HCT116 (cell line): Measurements from ENCODE around the gene FAM3B. TPM values are rescaled to one million over a fixed set of nuclear protein-coding genes. Genes with fewer than 3 reads are reported as not detected.

Experiments used
- ATAC-seq: fragments of 200-7000 bp; cut with Tn5 transposase; 2 replicates; pipeline ENCODE4 v1.9.1; 2020; ENCODE audit warnings: mild to moderate bottlenecking, moderate library complexity
- BruUV-seq: library from RNA; stranded (reverse); fragments of 400-500 nt; replicated peaks from 2 replicates; lab custom pipeline; 2021; lab: Mats Ljungman, UMichigan
- CTCF ChIA-PET: fragments of 300-600 bp; sonication (Branson Sonifier 250); formaldehyde crosslinking; loops from one replicate; lab custom pipeline; 2021; ENCODE audit warnings: antibody characterized with exemption; lab: Charles Lee
- POLR2A ChIA-PET: fragments of 300-600, 350-600 bp; sonication (Branson Sonifier 250); formaldehyde crosslinking; loops from one replicate; lab custom pipeline; 2021; ENCODE audit warnings: antibody characterized with exemption; lab: Charles Lee
- RAD21 ChIA-PET, 2 experiments: fragments of 300-600 bp; sonication (Branson Sonifier 250); formaldehyde crosslinking; loops; one replicate each; lab custom pipeline; 2023; ENCODE audit warnings: low total read pairs in 2 of 2; ENCODE audit not compliant: uncharacterized antibody in 2 of 2, unreplicated experiment in 2 of 2, low non-redundant PET in 1 of 2; lab: Charles Lee
- DNase-seq: peaks from one replicate; pipeline ENCODE4 v3.0.0-alpha.2; 2010; ENCODE audit warnings: low read depth, low spot score
- H2AFZ ChIP-seq: fragments of 200-600 bp; shearing (Covaris generic), sonication (generic); 2 replicates; pipeline ENCODE4 v1.6.1; 2017; ENCODE audit warnings: low read depth, mixed run types, mixed read lengths, antibody characterized with exemption, low read length; ENCODE audit not compliant: poor library complexity, severe bottlenecking
- H3K27ac ChIP-seq: 2 replicates; pipeline ENCODE4 v1.5.1; 2012; ENCODE audit warnings: low read depth, low read length
- H3K27me3 ChIP-seq: fragments of 200-600 bp; sonication (generic); 2 replicates; pipeline ENCODE4 v1.6.1; 2016; ENCODE audit warnings: mixed run types, low read length, mixed read lengths; ENCODE audit not compliant: insufficient read depth
- H3K36me3 ChIP-seq, 2 experiments: fragments of 200-500 bp in 1 of 2; fragments of 200-600 bp in 1 of 2; sonication (Bioruptor generic) in 1 of 2; sonication (generic) in 1 of 2; 2 replicates each; pipeline versions ENCODE4 v1.5.1 to v1.6.1; 2014 to 2016; ENCODE audit warnings: low read length in 2 of 2, inconsistent platforms in 1 of 2, mixed read lengths in 1 of 2, mixed run types in 1 of 2; ENCODE audit not compliant: insufficient read depth in 2 of 2, control insufficient read depth in 1 of 2
- H3K4me1 ChIP-seq, 2 experiments: fragments of 200-600 bp in 1 of 2; sonication (generic) in 1 of 2; 2 replicates each; pipeline versions ENCODE4 v1.5.1 to v1.6.1; 2012 to 2017; ENCODE audit warnings: low read length in 2 of 2, inconsistent platforms in 1 of 2, mild to moderate bottlenecking in 1 of 2, mixed read lengths in 1 of 2, mixed run types in 1 of 2, moderate library complexity in 1 of 2; ENCODE audit not compliant: insufficient read depth in 2 of 2, control insufficient read depth in 1 of 2
- H3K4me2 ChIP-seq: fragments of 200-600 bp; sonication (generic); 2 replicates; pipeline ENCODE4 v1.6.1; 2017; ENCODE audit warnings: mixed run types, low read length, mixed read lengths
- H3K4me3 ChIP-seq, 2 experiments: fragments of 200-600 bp in 1 of 2; sonication (generic) in 1 of 2; replicated peaks in 1 of 2; 2 replicates each; pipeline ENCODE4 v1.5.1; 2011 to 2016; ENCODE audit warnings: low read length in 2 of 2, control low read depth in 1 of 2, low read depth in 1 of 2, mild to moderate bottlenecking in 1 of 2, mixed read lengths in 1 of 2, mixed run types in 1 of 2
- H3K79me2 ChIP-seq: fragments of 200-600 bp; sonication (generic); 2 replicates; pipeline ENCODE4 v1.6.1; 2017; ENCODE audit warnings: mild to moderate bottlenecking, mixed run types, low read length, moderate library complexity, mixed read lengths; ENCODE audit not compliant: insufficient read depth
- H3K9ac ChIP-seq: fragments of 200-600 bp; sonication (generic); 2 replicates; pipeline ENCODE4 v1.6.1; 2016; ENCODE audit warnings: low read length, mixed read lengths
- H3K9me2 ChIP-seq: fragments of 200-600 bp; sonication (generic), shearing (Covaris generic); 2 replicates; pipeline ENCODE4 v1.6.1; 2017; ENCODE audit warnings: mixed run types, mild to moderate bottlenecking, moderate library complexity; ENCODE audit not compliant: insufficient read depth
- H3K9me3 ChIP-seq, 2 experiments: fragments of 200-500 bp in 1 of 2; fragments of 200-600 bp in 1 of 2; sonication (Bioruptor generic) in 1 of 2; sonication (generic) in 1 of 2; 2 replicates each; pipeline ENCODE4 v1.6.1; 2014 to 2017; ENCODE audit warnings: low read length in 2 of 2, mixed read lengths in 2 of 2, inconsistent platforms in 1 of 2, low read depth in 1 of 2, mild to moderate bottlenecking in 1 of 2, mixed run types in 1 of 2, moderate library complexity in 1 of 2; ENCODE audit not compliant: control insufficient read depth in 1 of 2, insufficient read depth in 1 of 2
- H4K20me1 ChIP-seq: fragments of 200-600 bp; sonication (generic), shearing (Covaris generic); 2 replicates; pipeline ENCODE4 v1.6.1; 2017; ENCODE audit warnings: mixed run types, mild to moderate bottlenecking, moderate library complexity; ENCODE audit not compliant: insufficient read depth
- CTCF ChIP-seq, 3 experiments: fragments of 200-600 bp in 1 of 3; sonication (generic) in 1 of 3; IDR thresholded peaks in 2 of 3; conservative IDR thresholded peaks in 1 of 3; 2 replicates each; pipeline ENCODE4 v1.5.1; 2012 to 2017; ENCODE audit warnings: low read depth in 2 of 3, low read length in 2 of 3, antibody characterized with exemption in 1 of 3, borderline replicate concordance in 1 of 3, control low read depth in 1 of 3, mild to moderate bottlenecking in 1 of 3, mixed read lengths in 1 of 3, mixed run types in 1 of 3, moderate library complexity in 1 of 3; ENCODE audit not compliant: insufficient read depth in 1 of 3
- EGR1 ChIP-seq: IDR thresholded peaks from 2 replicates; pipeline ENCODE4 v1.6.1; 2012; ENCODE audit warnings: low read depth
- EZH2 ChIP-seq: fragments of 200-600 bp; sonication (generic); IDR thresholded peaks from 2 replicates; pipeline ENCODE4 v1.6.1; 2017; ENCODE audit warnings: antibody characterized with exemption, mixed run types
- EZH2phosphoT487 ChIP-seq: fragments of 200-600 bp; IDR thresholded peaks from 2 replicates; pipeline ENCODE4 v1.6.1; 2018; ENCODE audit warnings: antibody characterized with exemption, borderline replicate concordance
- POLR2A ChIP-seq: IDR thresholded peaks from 2 replicates; pipeline ENCODE4 v1.7.0; 2011; ENCODE audit warnings: borderline replicate concordance; ENCODE audit not compliant: insufficient read depth, insufficient read length; ENCODE audit errors: extremely low read depth
- RAD21 ChIP-seq: IDR thresholded peaks from 2 replicates; pipeline ENCODE4 v1.6.1; 2012; ENCODE audit warnings: low read depth, mild to moderate bottlenecking
- SIN3A ChIP-seq: IDR thresholded peaks from 2 replicates; pipeline ENCODE4 v1.6.1; 2012; ENCODE audit warnings: low read depth
- SRF ChIP-seq: IDR thresholded peaks from 2 replicates; pipeline ENCODE4 v1.6.1; 2012; ENCODE audit warnings: low read depth
- YY1 ChIP-seq: IDR thresholded peaks from 2 replicates; pipeline ENCODE4 v1.6.1; 2011; ENCODE audit warnings: low read length, low read depth, moderate library complexity, mild to moderate bottlenecking; ENCODE audit not compliant: insufficient replicate concordance; ENCODE audit errors: extremely low read depth
- ZFX ChIP-seq: fragments of 450-650 bp; IDR thresholded peaks from 2 replicates; pipeline ENCODE4 v1.6.1; 2017
- intact Hi-C: fragments of 100-400 bp; cut with micrococcal nuclease; formaldehyde crosslinking; loops from 2 replicates; pipeline ENCODE4 v1.10.0; 2022
- total RNA-seq: library from RNA; stranded (reverse); gene quantifications from one replicate; pipeline ENCODE4 v1.2.1, GENCODE V29; 2021; ENCODE audit not compliant: unreplicated experiment
- TF ChIP-seq, protein P1 (sequence below): IDR thresholded peaks from 2 replicates; pipeline ENCODE4 v1.6.1; 2011; ENCODE audit warnings: mild to moderate bottlenecking, low read length, moderate library complexity; ENCODE audit not compliant: insufficient replicate concordance; ENCODE audit errors: extremely low read depth
- TF ChIP-seq, protein P2 (sequence below): IDR thresholded peaks from 2 replicates; pipeline ENCODE4 v1.6.1; 2012

The FAM3B gene
- total RNA-seq, 1 experiment from 2014 or later = not detected

DNA sequence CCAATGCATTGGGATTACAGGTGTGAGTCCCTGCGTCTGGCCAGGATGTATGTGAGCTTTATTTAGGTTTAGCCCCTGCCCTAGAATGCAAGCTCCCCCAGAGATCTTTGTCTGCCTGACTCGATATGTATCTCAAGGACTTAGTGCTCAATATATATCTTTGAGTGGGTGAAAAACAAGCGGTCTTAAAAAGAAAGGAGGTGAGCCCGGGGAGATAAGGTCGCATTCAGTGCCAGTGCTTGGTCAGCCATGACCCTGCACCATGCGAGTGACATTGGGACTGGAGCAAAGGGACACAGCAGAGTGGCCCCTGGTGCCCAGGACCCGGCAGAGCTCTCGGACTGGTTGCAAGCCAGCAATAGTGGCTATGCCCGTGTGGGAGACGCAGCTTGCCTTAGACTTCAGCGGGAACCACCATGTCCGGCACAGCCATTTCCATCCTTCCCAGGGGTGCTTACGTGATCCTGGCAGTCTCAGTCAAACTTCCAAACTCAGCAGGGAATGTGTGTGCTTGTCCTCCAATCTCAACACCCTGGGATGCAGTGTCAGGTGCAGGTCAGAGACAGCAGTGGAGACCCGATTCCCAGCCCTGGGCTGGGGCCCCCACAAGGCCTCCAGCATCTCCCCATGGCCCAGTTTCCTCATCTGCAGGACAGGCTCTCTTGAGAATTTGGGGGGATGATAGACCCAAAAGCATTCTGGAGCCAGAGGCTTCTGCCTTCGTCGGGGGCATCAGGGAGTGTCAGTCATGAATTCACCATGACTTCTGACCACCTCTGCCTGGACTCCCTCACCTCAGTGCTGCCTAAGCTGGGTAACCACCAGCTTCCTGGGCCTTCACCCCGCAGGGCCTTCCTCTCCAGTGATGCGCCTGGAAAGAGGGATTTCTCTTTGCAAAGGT, 47.0 kb downstream of the FAM3B start:
- ChIA-PET RAD21 (no interaction called here), POLR2A (no interaction called here), CTCF (no interaction called here)
- ATAC-seq (no peak), DNase-seq (no peak)
- H3K9ac ChIP-seq = no peak overlapping the region
- no peaks in the 10 kb centered on the region for H3K9me3 ChIP-seq
- H3K9me2 ChIP-seq = no peaks in the 10 kb centered on the region
- no peak overlapping the region for H3K27ac ChIP-seq
- no peaks in the 10 kb centered on the region for H4K20me1 ChIP-seq
- TF ChIP-seq, protein P1, sequence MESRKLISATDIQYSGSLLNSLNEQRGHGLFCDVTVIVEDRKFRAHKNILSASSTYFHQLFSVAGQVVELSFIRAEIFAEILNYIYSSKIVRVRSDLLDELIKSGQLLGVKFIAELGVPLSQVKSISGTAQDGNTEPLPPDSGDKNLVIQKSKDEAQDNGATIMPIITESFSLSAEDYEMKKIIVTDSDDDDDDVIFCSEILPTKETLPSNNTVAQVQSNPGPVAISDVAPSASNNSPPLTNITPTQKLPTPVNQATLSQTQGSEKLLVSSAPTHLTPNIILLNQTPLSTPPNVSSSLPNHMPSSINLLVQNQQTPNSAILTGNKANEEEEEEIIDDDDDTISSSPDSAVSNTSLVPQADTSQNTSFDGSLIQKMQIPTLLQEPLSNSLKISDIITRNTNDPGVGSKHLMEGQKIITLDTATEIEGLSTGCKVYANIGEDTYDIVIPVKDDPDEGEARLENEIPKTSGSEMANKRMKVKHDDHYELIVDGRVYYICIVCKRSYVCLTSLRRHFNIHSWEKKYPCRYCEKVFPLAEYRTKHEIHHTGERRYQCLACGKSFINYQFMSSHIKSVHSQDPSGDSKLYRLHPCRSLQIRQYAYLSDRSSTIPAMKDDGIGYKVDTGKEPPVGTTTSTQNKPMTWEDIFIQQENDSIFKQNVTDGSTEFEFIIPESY = no peak
- peaks cover 3 to 5% of the 10 kb centered on the region in 2 experiments; a peak in 3 of 4 replicates for H3K4me1 ChIP-seq
- no peaks in the 10 kb centered on the region for H3K36me3 ChIP-seq
- H3K4me3 ChIP-seq = no peak overlapping the region
- no TSS peak for BruUV-seq
- no peak overlapping the region for H3K4me2 ChIP-seq
- H2AFZ ChIP-seq = no peak overlapping the region
- intact Hi-C loops = no loop called here
- H3K79me2 ChIP-seq = no peaks in the 10 kb centered on the region
- H3K27me3 ChIP-seq = no peaks in the 10 kb centered on the region

- DNase-seq = no peak
These were observed 47.7 kb downstream of the FAM3B start for GRCh38 chr21:41364308-41364707.

More at GRCh38 chr21:41364308-41364707, 47.7 kb downstream of the FAM3B start:
- peaks cover 3 to 5% of the 10 kb centered on the region in 2 experiments; a peak in 3 of 4 replicates for H3K4me1 ChIP-seq
- no peaks in the 10 kb centered on the region for H3K36me3 ChIP-seq
- RAD21 ChIA-PET = interaction anchor here in 1 of 2 experiments (0.8 kb wide), 1 partner anchor 81 kb away, joined by 3 read pairs; no protein-coding TSS in a partner anchor
- no peaks in the 10 kb centered on the region for H3K79me2 ChIP-seq
- no peak overlapping the region for H3K4me3 ChIP-seq
- no peaks in the 10 kb centered on the region for H3K9me2 ChIP-seq
- POLR2A ChIA-PET = no interaction called here
- no peaks in the 10 kb centered on the region for H3K9me3 ChIP-seq
- ATAC-seq = no peak
- no peak overlapping the region for H2AFZ ChIP-seq
- TF ChIP-seq YY1 (no peak), EGR1 (no peak), EZH2phosphoT487 (no peak), SIN3A (no peak), SRF (no peak), ZFX (no peak), EZH2 (no peak), POLR2A (no peak), CTCF (IDR thresholded peaks at IDR 0.05 in 2 of 3, conservative IDR thresholded peaks at IDR 0.05 in 1 of 3; ENCODE audit: borderline replicate concordance in 1 of 3, insufficient read depth in 1 of 3, low read depth in 2 of 3, low read length in 2 of 3) (no peak), RAD21 (no peak)
- TF ChIP-seq, protein P2, sequence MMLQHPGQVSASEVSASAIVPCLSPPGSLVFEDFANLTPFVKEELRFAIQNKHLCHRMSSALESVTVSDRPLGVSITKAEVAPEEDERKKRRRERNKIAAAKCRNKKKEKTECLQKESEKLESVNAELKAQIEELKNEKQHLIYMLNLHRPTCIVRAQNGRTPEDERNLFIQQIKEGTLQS = no peak
- CTCF ChIA-PET = no interaction called here
- H3K4me2 ChIP-seq = no peak overlapping the region
- intact Hi-C loops = no loop called here
- H3K9ac ChIP-seq = no peak overlapping the region
- no peaks in the 10 kb centered on the region for H3K27me3 ChIP-seq
- no peak overlapping the region for H3K27ac ChIP-seq
- no TSS peak for BruUV-seq
- H4K20me1 ChIP-seq = no peaks in the 10 kb centered on the region
